H1 (cell line): Measurements from ENCODE around the gene ACRBP. TPM values are rescaled to one million over a fixed set of nuclear protein-coding genes. Genes with fewer than 3 reads are reported as not detected.

ENCODE experiments used
- CTCF ChIA-PET: fragments of 300-600 bp; sonication (Branson Sonifier 250); formaldehyde crosslinking; loops from one replicate; lab custom pipeline; 2021; ENCODE audit not compliant: partially characterized antibody; lab: Charles Lee
- POLR2A ChIA-PET: fragments of 300-600 bp; sonication (Branson Sonifier 250); formaldehyde crosslinking; loops from one replicate; lab custom pipeline; 2021; ENCODE audit warnings: inconsistent platforms; ENCODE audit not compliant: partially characterized antibody; lab: Charles Lee
- DNase-seq, 2 experiments: peaks; one replicate each; pipeline versions ENCODE4 v3.0.0 to v3.0.0-alpha.2; 2010 to 2022; ENCODE audit warnings: low spot score in 2 of 2, low read depth in 1 of 2, mixed read lengths in 1 of 2
- FAIRE-seq: peaks from 2 replicates; lab custom pipeline; 2011; peaks lifted over from hg19 to GRCh38; lab: Jason Lieb, UNC
- H2AFZ ChIP-seq: 2 replicates; pipeline ENCODE4 v1.8.1; 2012; ENCODE audit warnings: low read length, inconsistent platforms
- H2AK5ac ChIP-seq: 2 replicates; pipeline ENCODE4 v1.6.1; 2013; ENCODE audit warnings: low read depth, low read length
- H2BK120ac ChIP-seq: replicated peaks from 2 replicates; pipeline ENCODE3; 2013; ENCODE audit warnings: low read depth, low read length, inconsistent platforms
- H2BK12ac ChIP-seq: 2 replicates; pipeline ENCODE4 v1.6.1; 2013; ENCODE audit warnings: low read depth, low read length
- H2BK15ac ChIP-seq: 2 replicates; pipeline ENCODE4 v1.6.1; 2013; ENCODE audit warnings: low read length
- H2BK20ac ChIP-seq: 2 replicates; pipeline ENCODE4 v1.6.1; 2013; ENCODE audit warnings: low read length
- H2BK5ac ChIP-seq: 2 replicates; pipeline ENCODE4 v1.6.1; 2013; ENCODE audit warnings: low read depth, low read length
- H3K14ac ChIP-seq: 2 replicates; pipeline ENCODE4 v1.6.1; 2013; ENCODE audit warnings: inconsistent platforms; ENCODE audit not compliant: insufficient read length
- H3K18ac ChIP-seq: 2 replicates; pipeline ENCODE4 v1.6.1; 2013; ENCODE audit warnings: low read length; ENCODE audit errors: extremely low read depth
- H3K23ac ChIP-seq: 2 replicates; pipeline ENCODE4 v1.6.1; 2013; ENCODE audit warnings: inconsistent platforms; ENCODE audit not compliant: insufficient read length
- H3K23me2 ChIP-seq: 2 replicates; pipeline ENCODE4 v1.6.1; 2013; ENCODE audit warnings: low read depth, low read length
- H3K27ac ChIP-seq: 2 replicates; pipeline ENCODE4 v1.6.1; 2011; ENCODE audit warnings: low read depth, low read length, inconsistent platforms
- H3K27me3 ChIP-seq, 4 experiments: replicated peaks in 1 of 4; 1 replicate in 1 of 4; 2 replicates in 3 of 4; pipeline versions ENCODE4 v1.6.1 to v1.8.1; 2011 to 2013; ENCODE audit warnings: low read length in 3 of 4, mild to moderate bottlenecking in 3 of 4, inconsistent platforms in 2 of 4, mixed read lengths in 2 of 4, moderate library complexity in 1 of 4; ENCODE audit not compliant: control insufficient read depth in 3 of 4, insufficient read depth in 3 of 4; ENCODE audit errors: extremely low read depth in 1 of 4
- H3K36me3 ChIP-seq, 4 experiments: 2 replicates each; pipeline versions ENCODE4 v1.6.1 to v1.8.1; 2011 to 2013; ENCODE audit warnings: mild to moderate bottlenecking in 4 of 4, low read length in 3 of 4, moderate library complexity in 2 of 4, control low read depth in 1 of 4, inconsistent platforms in 1 of 4; ENCODE audit not compliant: insufficient read depth in 4 of 4, control insufficient read depth in 2 of 4
- H3K4ac ChIP-seq: replicated peaks from 2 replicates; pipeline ENCODE3; 2013; ENCODE audit warnings: low read length, low read depth, mixed read lengths, inconsistent platforms; ENCODE audit not compliant: insufficient read length
- H3K4me1 ChIP-seq, 4 experiments: replicated peaks in 1 of 4; 1 replicate in 1 of 4; 2 replicates in 3 of 4; pipeline versions ENCODE4 v1.6.1 to v1.8.1; 2011 to 2013; ENCODE audit warnings: low read length in 3 of 4, inconsistent platforms in 2 of 4, mixed read lengths in 1 of 4; ENCODE audit not compliant: insufficient read depth in 4 of 4, control insufficient read depth in 3 of 4
- H3K4me2 ChIP-seq, 2 experiments: 2 replicates each; pipeline versions ENCODE4 v1.6.1 to v1.8.1; 2011 to 2013; ENCODE audit warnings: low read depth in 2 of 2, low read length in 2 of 2, control low read depth in 1 of 2, inconsistent platforms in 1 of 2, mild to moderate bottlenecking in 1 of 2; ENCODE audit not compliant: insufficient read depth in 1 of 2
- H3K4me3 ChIP-seq, 4 experiments: fragments of 200-600, 300-600 bp in 1 of 4; sonication (generic), shearing (Covaris generic), sonication (Bioruptor Twin) in 1 of 4; 2 replicates each; pipeline versions ENCODE4 v1.5.1 to v1.8.1; 2011 to 2016; ENCODE audit warnings: low read length in 4 of 4, low read depth in 3 of 4, control low read depth in 2 of 4, inconsistent platforms in 2 of 4, mild to moderate bottlenecking in 2 of 4, mixed read lengths in 1 of 4, moderate library complexity in 1 of 4; ENCODE audit not compliant: insufficient read depth in 2 of 4; ENCODE audit errors: extremely low read depth in 1 of 4
- H3K56ac ChIP-seq: replicated peaks from 2 replicates; pipeline ENCODE3; 2013; ENCODE audit warnings: low read depth, mild to moderate bottlenecking, mixed read lengths, low read length, inconsistent platforms; ENCODE audit not compliant: insufficient read length
- H3K79me1 ChIP-seq: 2 replicates; pipeline ENCODE4 v1.6.1; 2013; ENCODE audit warnings: low read depth, low read length, control low read depth
- H3K79me2 ChIP-seq, 2 experiments: 2 replicates each; pipeline versions ENCODE4 v1.6.1 to v1.8.1; 2012 to 2013; ENCODE audit warnings: low read length in 2 of 2, mild to moderate bottlenecking in 2 of 2, inconsistent platforms in 1 of 2; ENCODE audit not compliant: insufficient read depth in 2 of 2, control insufficient read depth in 1 of 2
- H3K9ac ChIP-seq, 4 experiments: replicated peaks in 1 of 4; 1 replicate in 1 of 4; 2 replicates in 3 of 4; pipeline versions ENCODE4 v1.6.1 to v1.8.1; 2011 to 2013; ENCODE audit warnings: low read depth in 3 of 4, low read length in 3 of 4, control low read depth in 2 of 4, mild to moderate bottlenecking in 2 of 4, moderate library complexity in 2 of 4, inconsistent platforms in 1 of 4; ENCODE audit errors: extremely low read depth in 1 of 4
- H3K9me3 ChIP-seq, 2 experiments: 2 replicates each; pipeline versions ENCODE4 v1.6.1 to v1.8.1; 2012 to 2013; ENCODE audit warnings: mild to moderate bottlenecking in 2 of 2, moderate library complexity in 2 of 2, control low read depth in 1 of 2, inconsistent platforms in 1 of 2, low read depth in 1 of 2, low read length in 1 of 2, mixed read lengths in 1 of 2; ENCODE audit not compliant: insufficient read depth in 2 of 2
- H4K20me1 ChIP-seq, 2 experiments: replicated peaks in 1 of 2; 2 replicates each; pipeline versions ENCODE3 to v1.8.1; 2011 to 2013; ENCODE audit warnings: inconsistent platforms in 2 of 2, low read length in 2 of 2, mild to moderate bottlenecking in 1 of 2; ENCODE audit not compliant: insufficient read depth in 2 of 2, control insufficient read depth in 1 of 2
- H4K5ac ChIP-seq: 2 replicates; pipeline ENCODE4 v1.6.1; 2013; ENCODE audit warnings: low read length, low read depth, mixed read lengths, inconsistent platforms; ENCODE audit not compliant: insufficient read length
- H4K8ac ChIP-seq: 2 replicates; pipeline ENCODE4 v1.8.0; 2013; ENCODE audit warnings: mild to moderate bottlenecking, moderate library complexity, low read length, inconsistent platforms; ENCODE audit not compliant: insufficient read depth; ENCODE audit errors: extremely low read depth
- H4K91ac ChIP-seq: replicated peaks from 2 replicates; pipeline ENCODE3; 2013; ENCODE audit warnings: low read length, mixed read lengths, inconsistent platforms; ENCODE audit not compliant: insufficient read length
- CBX8 ChIP-seq: fragments of 300-800, 300-1000 bp; sonication (generic); IDR thresholded peaks from 2 replicates; pipeline ENCODE4 v1.7.1; 2016; ENCODE audit warnings: low read depth, low read length, borderline replicate concordance
- HDAC2 ChIP-seq, 2 experiments: fragments of 300-600 bp in 1 of 2; sonication (generic) in 1 of 2; IDR thresholded peaks; 2 replicates each; pipeline ENCODE4 v1.6.1; 2011 to 2012; ENCODE audit warnings: low read depth in 2 of 2, low read length in 2 of 2, mild to moderate bottlenecking in 2 of 2, moderate library complexity in 2 of 2, borderline replicate concordance in 1 of 2, inconsistent platforms in 1 of 2
- JUND ChIP-seq: IDR thresholded peaks from 2 replicates; pipeline ENCODE4 v1.6.1; 2011; ENCODE audit warnings: mild to moderate bottlenecking, improper control_type of control experiment, low read length
- SIRT6 ChIP-seq: IDR thresholded peaks from one replicate; pipeline ENCODE4 v1.7.1; 2012; ENCODE audit warnings: low read length, inconsistent platforms
- TCF12 ChIP-seq: IDR thresholded peaks from 2 replicates; pipeline ENCODE4 v1.6.1; 2011; ENCODE audit warnings: low read depth, mild to moderate bottlenecking, low read length
- WGBS, 2 experiments: shearing (Covaris generic) in 1 of 2; methylation state at CpG; one replicate each; pipeline versions ENCODE4 v1.1.6 to v1.1.7; 2013 to 2015; ENCODE audit warnings: low lambda C conversion rate in 2 of 2, mixed read lengths in 2 of 2, inconsistent platforms in 1 of 2, low coverage in 1 of 2, missing lambda C conversion rate in 1 of 2; ENCODE audit not compliant: insufficient replicate concordance in 2 of 2, insufficient coverage in 1 of 2, insufficient read length in 1 of 2; ENCODE audit errors: extremely low coverage in 1 of 2, missing lambda C conversion rate in 1 of 2; 5-methylcytosine and 5-hydroxymethylcytosine counted together
- polyA plus RNA-seq, 7 experiments: library from polyadenylated mRNA; depleted of rRNA in 3 of 7; stranded (reverse) in 5 of 7; unstranded in 2 of 7; fragments of >200 nt in 5 of 7; fragments of 200-250 nt in 2 of 7; gene quantifications; 1 replicate in 5 of 7; 2 replicates in 1 of 7; 4 replicates in 1 of 7; pipeline versions ENCODE4 v1.2.1 to v1.2.3, GENCODE V29; 2011 to 2013; ENCODE audit warnings: missing spikeins in 2 of 7, mixed read lengths in 2 of 7
- total RNA-seq: library from RNA; stranded (reverse); fragmentation: NEBNext Ultra II Directional; extraction: Animal tissue kit (Norgen Biotek cat#: 25700); gene quantifications from 2 replicates; pipeline ENCODE4 v1.2.1, GENCODE V29; 2021

The ACRBP gene
- total and polyA plus RNA-seq, 2 of the 8 experiments (the other 6 are each of a cell fraction or from before 2014, with no cell fraction given), result 0.80 to 5.2 TPM

- H2BK20ac ChIP-seq, result no peak overlapping the region
- H3K79me2 ChIP-seq, result no peaks in the 10 kb centered on the region
- CTCF ChIA-PET, result interaction anchor here (0.6 to 7.9 kb wide), 8 partner anchors 8 to 638 kb away, joined by 3 to 65 read pairs (median 4); no protein-coding TSS in a partner anchor
- no peak overlapping the region for H4K5ac ChIP-seq
- no peaks in the 10 kb centered on the region for H3K9me3 ChIP-seq
- no peaks in the 10 kb centered on the region for H3K79me1 ChIP-seq
- H3K4me1 ChIP-seq, result peaks cover 0 to 11% (median 2%) of the 10 kb centered on the region in 4 experiments; a peak in 5 of 7 replicates
- TF ChIP-seq CBX8 (no peak), TCF12 (no peak), SIRT6 (no peak), JUND (no peak), HDAC2 (IDR thresholded peaks at IDR 0.05; ENCODE audit: borderline replicate concordance in 1 of 2, low read depth in 2 of 2, low read length in 2 of 2) (no peak)
- H4K8ac ChIP-seq, result no peak overlapping the region
- H4K91ac ChIP-seq, result no peak overlapping the region
- H3K9ac ChIP-seq, result peak overlapping the region in 1 of 4 experiments; percentile 10; a peak in 1 of 7 replicates
- WGBS, 2 experiments, result 84% methylated on average over 18 of the region's 21 CpGs; no CpG with 5 or more reads in 1 of the 2 experiments
- no peak overlapping the region for H2BK5ac ChIP-seq
- no peak overlapping the region for H3K14ac ChIP-seq
- H2BK15ac ChIP-seq, result no peak overlapping the region
- H3K4ac ChIP-seq, result no peak overlapping the region
- no peak overlapping the region for H3K56ac ChIP-seq
- H3K36me3 ChIP-seq, result no peaks in the 10 kb centered on the region
- no peaks in the 10 kb centered on the region for H3K27me3 ChIP-seq
- no peaks in the 10 kb centered on the region for H4K20me1 ChIP-seq
- no peak overlapping the region for H2BK120ac ChIP-seq
- DNase-seq (no peak), FAIRE-seq (no peak)
- H3K23me2 ChIP-seq, result no peaks in the 10 kb centered on the region
- POLR2A ChIA-PET, result interaction anchor here (1.0 to 2.5 kb wide), 6 partner anchors 8 to 94 kb away, joined by 3 to 18 read pairs (median 4); no protein-coding TSS in a partner anchor
- no peak overlapping the region for H3K27ac ChIP-seq
- no peak overlapping the region; the same call in 1 of the 2 replicates for H3K18ac ChIP-seq
- no peak overlapping the region; the same call in 1 of the 2 replicates for H2AFZ ChIP-seq
- no peak overlapping the region for H3K4me2 ChIP-seq
- H3K23ac ChIP-seq, result no peak overlapping the region
- no peak overlapping the region for H2AK5ac ChIP-seq
- no peak overlapping the region for H3K4me3 ChIP-seq
- H2BK12ac ChIP-seq, result no peak overlapping the region
Observed at GRCh38 chr12:6632026-6632983, 14.9 kb downstream of the ACRBP start.
